ENCODE results near the gene KDELR1.

The KDELR1 gene

GRCh38 chr19:48370955-48371354 lies 20.4 kb downstream of the KDELR1 start:
- DNase-seq, result no peak

- DNase-seq, result no peak
Measured at GRCh38 chr19:48368936-48369335, 22.4 kb downstream of the KDELR1 start.

GRCh38 chr19:48367855-48368254 lies 23.5 kb downstream of the KDELR1 start:
- DNase-seq, result no peak

- DNase-seq, result no peak
Measured at GRCh38 chr19:48365602-48366001, 25.7 kb downstream of the KDELR1 start.

- no peak for DNase-seq
Measured at GRCh38 chr19:48364598-48365348, 26.6 kb downstream of the KDELR1 start.

GRCh38 chr19:48363810-48364597 lies 27.3 kb downstream of the KDELR1 start, which contains the start of the genes SYNGR4 and TMEM143:
SYNGR4 (plus strand) TSS chr19:48364367; CDS start chr19:48365843, 1,476 bp downstream.
TMEM143 (minus strand) TSS chr19:48363940; CDS start chr19:48363920, 20 bp downstream.
- peak; percentile 96 for DNase-seq

GRCh38 chr19:48363500-48363809 lies 27.9 kb downstream of the KDELR1 start:
- DNase-seq, result no peak

- DNase-seq, result peak; percentile 87 to 93
Measured at GRCh38 chr19:48362716-48363499, 28.4 kb downstream of the KDELR1 start.

GRCh38 chr19:48361912-48362311 lies 29.4 kb downstream of the KDELR1 start:
- no peak for DNase-seq

- no peak for DNase-seq
Measured at GRCh38 chr19:48359123-48359522, 32.2 kb downstream of the KDELR1 start.

- no peak for DNase-seq
Measured at GRCh38 chr19:48355365-48355954, 35.9 kb downstream of the KDELR1 start.

- DNase-seq, result no peak
Measured at GRCh38 chr19:48354332-48354992, 36.9 kb downstream of the KDELR1 start.

- DNase-seq, result no peak
Measured at GRCh38 chr19:48353677-48354076, 37.7 kb downstream of the KDELR1 start.

GRCh38 chr19:48351341-48351752 lies 40.0 kb downstream of the KDELR1 start:
- peak; percentile 88 to 89 for DNase-seq

GRCh38 chr19:48350856-48351255 lies 40.5 kb downstream of the KDELR1 start:
- no peak for DNase-seq

- no peak for DNase-seq
Measured at GRCh38 chr19:48348737-48349136, 42.6 kb downstream of the KDELR1 start.

- no peak for DNase-seq
Measured at GRCh38 chr19:48348045-48348444, 43.3 kb downstream of the KDELR1 start.

- DNase-seq, result no peak
Measured at GRCh38 chr19:48346191-48346590, 45.2 kb downstream of the KDELR1 start.

GRCh38 chr19:48344892-48345291 lies 46.5 kb downstream of the KDELR1 start:
- no peak for DNase-seq

GRCh38 chr19:48342841-48343540 lies 48.4 kb downstream of the KDELR1 start:
- no peak for DNase-seq

- DNase-seq, result no peak
Measured at GRCh38 chr19:48342414-48342738, 49.0 kb downstream of the KDELR1 start.

All from stimulated activated CD4-positive, alpha-beta T cell treated with anti-CD3 and anti-CD28 coated beads, Interleukin-2, amount 100 ng/mL, for 24 hours (primary cell).